DOHH2 (cell line): ENCODE results near the gene P3H2.
"Not testable (repeated sequence)": the region's sequence is repeated elsewhere in the genome, so short reads cannot be mapped to it uniquely, and the experiment has no call there.

Experiments
- EZH2phosphoT487 ChIP-seq: fragments of 200-600 bp; sonication (generic); IDR thresholded peaks from 2 replicates; pipeline ENCODE4 v1.6.1; 2017; ENCODE audit warnings: borderline replicate concordance, mild to moderate bottlenecking, antibody characterized with exemption, low read length, moderate library complexity, mixed read lengths
- TF ChIP-seq, protein P1 (sequence below): fragments of 200-600 bp; sonication (generic); IDR thresholded peaks from one replicate; pipeline ENCODE4 v1.5.1; 2014; ENCODE audit warnings: antibody characterized with exemption, mild to moderate bottlenecking, low read depth, low read length; ENCODE audit not compliant: poor library complexity, severe bottlenecking

DNA sequence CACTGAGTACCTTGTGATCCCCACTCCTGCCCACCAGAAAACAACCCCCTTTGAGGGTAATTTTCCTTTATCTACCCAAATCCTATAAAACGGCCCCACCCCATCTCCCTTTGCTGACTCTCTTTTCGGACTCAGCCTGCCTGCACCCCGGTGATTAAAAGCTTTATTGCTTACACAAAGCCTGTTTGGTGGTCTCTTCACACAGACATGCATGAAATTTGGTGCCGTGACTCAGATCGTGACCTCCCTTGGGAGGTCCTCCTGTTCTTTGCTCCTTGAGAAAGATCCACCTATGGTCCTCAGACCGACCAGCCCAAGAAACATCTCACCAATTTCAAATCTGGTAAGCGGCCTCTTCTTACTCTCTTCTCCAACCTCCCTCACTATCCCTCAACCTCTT lies 24.1 kb upstream of the P3H2 start:
- TF ChIP-seq, protein P1, sequence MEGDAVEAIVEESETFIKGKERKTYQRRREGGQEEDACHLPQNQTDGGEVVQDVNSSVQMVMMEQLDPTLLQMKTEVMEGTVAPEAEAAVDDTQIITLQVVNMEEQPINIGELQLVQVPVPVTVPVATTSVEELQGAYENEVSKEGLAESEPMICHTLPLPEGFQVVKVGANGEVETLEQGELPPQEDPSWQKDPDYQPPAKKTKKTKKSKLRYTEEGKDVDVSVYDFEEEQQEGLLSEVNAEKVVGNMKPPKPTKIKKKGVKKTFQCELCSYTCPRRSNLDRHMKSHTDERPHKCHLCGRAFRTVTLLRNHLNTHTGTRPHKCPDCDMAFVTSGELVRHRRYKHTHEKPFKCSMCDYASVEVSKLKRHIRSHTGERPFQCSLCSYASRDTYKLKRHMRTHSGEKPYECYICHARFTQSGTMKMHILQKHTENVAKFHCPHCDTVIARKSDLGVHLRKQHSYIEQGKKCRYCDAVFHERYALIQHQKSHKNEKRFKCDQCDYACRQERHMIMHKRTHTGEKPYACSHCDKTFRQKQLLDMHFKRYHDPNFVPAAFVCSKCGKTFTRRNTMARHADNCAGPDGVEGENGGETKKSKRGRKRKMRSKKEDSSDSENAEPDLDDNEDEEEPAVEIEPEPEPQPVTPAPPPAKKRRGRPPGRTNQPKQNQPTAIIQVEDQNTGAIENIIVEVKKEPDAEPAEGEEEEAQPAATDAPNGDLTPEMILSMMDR: not testable (repeated sequence)
- TF ChIP-seq EZH2phosphoT487: not testable (repeated sequence)
